Measurements from ENCODE around the gene ARID3B. TPM values are rescaled to one million over a fixed set of nuclear protein-coding genes. Genes with fewer than 3 reads are reported as not detected.

ARID3B gene
- polyA plus RNA-seq, 1 experiment: 1.6 TPM

DNA sequence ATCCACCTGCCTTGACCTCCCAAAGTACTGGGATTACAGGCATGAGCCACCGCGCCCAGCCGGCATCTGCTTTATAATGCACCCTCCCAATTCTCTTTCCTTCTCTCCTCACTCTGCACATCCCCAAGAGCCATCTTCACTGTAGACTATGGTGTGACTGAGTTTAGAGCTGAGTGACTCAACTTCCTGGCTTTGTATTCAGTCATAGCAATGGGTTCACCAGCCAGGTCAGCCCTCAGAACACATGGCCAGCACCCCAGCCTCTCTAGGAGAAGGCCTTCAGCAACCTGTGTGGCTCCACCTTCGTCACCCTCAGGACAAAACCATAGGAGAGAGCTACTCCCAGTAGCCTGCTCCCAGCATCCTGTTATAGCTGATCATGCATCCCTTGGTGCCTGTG, 33.0 kb downstream of the ARID3B start:
- ChIA-PET POLR2A (no interaction called here), CTCF (no interaction called here)
- no peak for DNase-seq (ENCODE audit: low read depth, low spot score)
- Histone ChIP-seq H3K27ac (ENCODE audit: low read depth, low read length) (no peak overlapping the region), H3K4me3 (ENCODE audit: low read depth, low read length) (no peak overlapping the region), H3K27me3 (ENCODE audit: control insufficient read depth, insufficient read depth, low read length) (no peaks in the 10 kb centered on the region), H3K9me3 (ENCODE audit: control insufficient read depth, insufficient read depth, low read length) (no peaks in the 10 kb centered on the region)
- TF ChIP-seq, protein P1, sequence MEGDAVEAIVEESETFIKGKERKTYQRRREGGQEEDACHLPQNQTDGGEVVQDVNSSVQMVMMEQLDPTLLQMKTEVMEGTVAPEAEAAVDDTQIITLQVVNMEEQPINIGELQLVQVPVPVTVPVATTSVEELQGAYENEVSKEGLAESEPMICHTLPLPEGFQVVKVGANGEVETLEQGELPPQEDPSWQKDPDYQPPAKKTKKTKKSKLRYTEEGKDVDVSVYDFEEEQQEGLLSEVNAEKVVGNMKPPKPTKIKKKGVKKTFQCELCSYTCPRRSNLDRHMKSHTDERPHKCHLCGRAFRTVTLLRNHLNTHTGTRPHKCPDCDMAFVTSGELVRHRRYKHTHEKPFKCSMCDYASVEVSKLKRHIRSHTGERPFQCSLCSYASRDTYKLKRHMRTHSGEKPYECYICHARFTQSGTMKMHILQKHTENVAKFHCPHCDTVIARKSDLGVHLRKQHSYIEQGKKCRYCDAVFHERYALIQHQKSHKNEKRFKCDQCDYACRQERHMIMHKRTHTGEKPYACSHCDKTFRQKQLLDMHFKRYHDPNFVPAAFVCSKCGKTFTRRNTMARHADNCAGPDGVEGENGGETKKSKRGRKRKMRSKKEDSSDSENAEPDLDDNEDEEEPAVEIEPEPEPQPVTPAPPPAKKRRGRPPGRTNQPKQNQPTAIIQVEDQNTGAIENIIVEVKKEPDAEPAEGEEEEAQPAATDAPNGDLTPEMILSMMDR (IDR thresholded peaks at IDR 0.05; ENCODE audit: low read depth, low read length): no peak

DNA sequence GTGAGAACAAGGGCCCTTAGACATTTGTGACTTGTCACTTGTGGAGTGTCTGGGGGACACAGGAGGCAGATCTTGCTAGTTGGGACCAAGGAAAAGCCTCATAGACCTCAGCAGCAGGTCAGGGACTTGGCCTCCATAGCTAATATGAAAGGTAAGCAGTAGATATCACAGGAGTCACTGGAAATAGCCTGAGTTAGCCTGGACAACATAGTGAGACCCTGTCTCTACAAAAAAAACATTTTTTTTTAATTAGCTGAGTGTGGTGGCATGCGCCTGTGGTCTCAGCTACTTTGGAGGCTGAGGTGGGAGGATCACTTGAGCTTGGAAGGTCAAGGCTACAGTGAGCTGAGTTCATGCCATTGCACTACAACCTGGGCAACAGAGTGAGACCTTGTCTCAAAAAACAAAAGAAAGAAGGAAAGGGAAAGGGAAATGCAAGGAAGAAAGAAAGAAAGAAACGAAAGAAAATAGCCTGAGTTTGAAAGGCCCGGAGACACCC, 37.5 kb downstream of the ARID3B start:
- POLR2A ChIA-PET: no interaction called here
- no peaks in the 10 kb centered on the region for H3K9me3 ChIP-seq (ENCODE audit: control insufficient read depth, insufficient read depth, low read length)
- no peak overlapping the region for H3K4me3 ChIP-seq (ENCODE audit: low read depth, low read length)
- no peak overlapping the region for H3K27ac ChIP-seq (ENCODE audit: low read depth, low read length)
- TF ChIP-seq, protein P1 (IDR thresholded peaks at IDR 0.05; ENCODE audit: low read depth, low read length): no peak
- CTCF ChIA-PET: no interaction called here
- DNase-seq (ENCODE audit: low read depth, low spot score): no peak
- no peaks in the 10 kb centered on the region for H3K27me3 ChIP-seq (ENCODE audit: control insufficient read depth, insufficient read depth, low read length)

DNA sequence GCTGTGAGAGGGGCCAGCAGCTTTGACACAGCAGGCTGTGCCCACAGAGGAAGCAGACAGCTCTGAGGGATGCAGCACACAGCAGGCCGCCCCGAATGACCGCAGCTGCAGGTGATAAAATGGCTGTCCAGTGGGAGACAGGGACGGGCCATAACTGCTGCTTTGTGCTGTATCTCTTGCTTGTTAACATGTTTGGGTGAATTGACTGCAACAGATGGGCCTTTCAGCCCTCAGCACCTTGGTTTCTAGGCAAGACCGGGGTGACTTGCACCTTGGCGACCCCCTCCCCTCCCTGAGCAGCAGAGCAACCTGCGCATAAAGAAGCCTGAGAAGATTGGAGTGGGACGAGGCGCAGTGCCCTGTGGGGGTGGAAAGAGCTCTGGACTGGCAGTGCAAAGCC, 38.0 kb downstream of the ARID3B start:
- Histone ChIP-seq H3K4me3 (ENCODE audit: low read depth, low read length) (no peak overlapping the region), H3K27me3 (ENCODE audit: control insufficient read depth, insufficient read depth, low read length) (no peaks in the 10 kb centered on the region), H3K9me3 (ENCODE audit: control insufficient read depth, insufficient read depth, low read length) (no peaks in the 10 kb centered on the region), H3K27ac (ENCODE audit: low read depth, low read length) (no peak overlapping the region)
- POLR2A ChIA-PET: no interaction called here
- no peak for DNase-seq (ENCODE audit: low read depth, low spot score)
- TF ChIP-seq, protein P1 (IDR thresholded peaks at IDR 0.05; ENCODE audit: low read depth, low read length): no peak
- CTCF ChIA-PET: no interaction called here

DNA sequence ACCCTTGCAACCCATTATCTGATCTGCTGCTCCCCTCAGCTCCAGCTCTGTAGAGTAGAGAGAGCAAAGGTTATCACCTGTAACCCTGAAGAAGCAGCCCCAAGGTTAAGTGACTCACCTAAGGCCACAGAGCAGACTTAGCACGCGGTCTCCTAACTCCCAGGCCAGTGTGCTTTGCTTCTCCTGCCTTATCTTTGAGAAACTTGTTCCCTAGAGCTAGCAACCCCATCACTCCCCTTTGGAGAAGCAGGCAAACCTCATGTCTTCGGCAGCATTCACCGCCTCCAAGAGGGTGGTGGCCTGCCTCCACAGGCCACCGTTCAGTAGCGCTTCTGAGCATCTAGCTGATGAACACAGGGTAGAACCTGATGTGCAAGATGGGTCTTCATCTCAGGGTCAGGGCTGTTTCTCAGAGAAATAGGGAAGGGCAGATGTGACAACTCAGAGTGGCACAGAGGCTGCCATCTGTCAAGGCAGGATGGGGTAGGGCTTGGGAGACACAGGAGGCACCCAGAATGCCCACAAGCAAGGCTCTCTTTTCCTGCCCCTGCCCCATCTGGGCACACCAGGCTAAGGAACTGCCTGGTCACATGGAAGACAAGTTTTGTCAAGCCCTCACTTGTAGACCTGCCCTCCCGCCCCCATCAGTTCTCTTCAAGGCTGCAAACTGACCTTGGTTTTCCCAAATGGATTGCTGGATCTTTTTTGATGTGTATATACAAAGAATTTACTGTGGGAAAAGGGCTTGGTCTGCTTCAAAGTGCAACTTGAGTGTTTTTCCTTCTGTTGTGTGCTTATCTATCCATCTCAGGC, 39.7 kb downstream of the ARID3B start:
- Histone ChIP-seq H3K27me3 (ENCODE audit: control insufficient read depth, insufficient read depth, low read length) (no peaks in the 10 kb centered on the region), H3K9me3 (ENCODE audit: control insufficient read depth, insufficient read depth, low read length) (no peaks in the 10 kb centered on the region), H3K4me3 (ENCODE audit: low read depth, low read length) (no peak overlapping the region), H3K27ac (ENCODE audit: low read depth, low read length) (no peak overlapping the region)
- TF ChIP-seq, protein P1 (IDR thresholded peaks at IDR 0.05; ENCODE audit: low read depth, low read length): no peak
- ChIA-PET CTCF (no interaction called here), POLR2A (no interaction called here)
- DNase-seq (ENCODE audit: low read depth, low spot score): no peak

DNA sequence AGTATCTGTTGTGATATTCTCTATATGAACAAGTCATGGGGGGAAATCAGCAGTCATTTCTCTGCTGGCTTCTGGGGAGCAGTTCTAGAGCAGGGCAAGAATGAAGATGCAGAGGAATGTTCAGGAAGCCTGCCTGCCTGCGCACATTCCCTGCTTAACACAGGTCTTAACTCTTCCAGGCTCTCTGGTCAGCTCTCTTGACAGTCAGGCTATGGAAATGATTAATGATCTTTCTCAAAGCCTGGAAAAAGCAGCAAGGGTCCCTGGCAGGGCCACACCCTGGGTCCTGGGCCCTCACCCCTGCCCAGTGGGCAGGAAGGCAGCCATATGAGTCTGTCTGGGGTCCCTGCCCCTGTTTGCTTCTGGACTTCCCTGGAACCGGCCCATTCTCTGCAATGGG, 43.2 kb downstream of the ARID3B start:
- no peak overlapping the region for H3K27ac ChIP-seq (ENCODE audit: low read depth, low read length)
- H3K4me3 ChIP-seq (ENCODE audit: low read depth, low read length): no peak overlapping the region
- no peaks in the 10 kb centered on the region for H3K9me3 ChIP-seq (ENCODE audit: control insufficient read depth, insufficient read depth, low read length)
- POLR2A ChIA-PET: no interaction called here
- H3K27me3 ChIP-seq (ENCODE audit: control insufficient read depth, insufficient read depth, low read length): no peaks in the 10 kb centered on the region
- CTCF ChIA-PET: no interaction called here
- TF ChIP-seq, protein P1 (IDR thresholded peaks at IDR 0.05; ENCODE audit: low read depth, low read length): no peak
- no peak for DNase-seq (ENCODE audit: low read depth, low spot score)
